GM12878 (cell line): ENCODE results near the gene PADI2. TPM values are rescaled to one million over a fixed set of nuclear protein-coding genes. Genes with fewer than 3 reads are reported as not detected.
A peak's percentile ranks its signal among the peaks of the same experiment; 100 is the strongest.

Experiments used
- CEBPB ChIP-seq, 2 experiments: fragments of 150-350 bp in 1 of 2; IDR thresholded peaks; 2 replicates each; pipeline ENCODE4 v1.6.1; 2012 to 2014; ENCODE audit warnings: low read depth in 2 of 2, low read length in 2 of 2, borderline replicate concordance in 1 of 2, inconsistent platforms in 1 of 2
- CREB1 ChIP-seq: IDR thresholded peaks from 2 replicates; pipeline ENCODE4 v1.6.1; 2012; ENCODE audit warnings: low read depth, mild to moderate bottlenecking, inconsistent platforms
- EGR1 ChIP-seq, 2 experiments: IDR thresholded peaks; 1 replicate in 1 of 2; 2 replicates in 1 of 2; pipeline ENCODE4 v1.6.1; 2011 to 2012; ENCODE audit warnings: low read depth in 2 of 2, low read length in 2 of 2, borderline replicate concordance in 1 of 2, mild to moderate bottlenecking in 1 of 2, moderate library complexity in 1 of 2
- GATAD2B ChIP-seq: fragments of 450-650 bp; conservative IDR thresholded peaks from 2 replicates; pipeline ENCODE4 v1.6.1; 2017; ENCODE audit warnings: low read depth, mild to moderate bottlenecking, moderate library complexity
- MTA2 ChIP-seq: fragments of 450-650 bp; IDR thresholded peaks from 2 replicates; pipeline ENCODE4 v1.6.1; 2016; ENCODE audit warnings: low read depth, mild to moderate bottlenecking, moderate library complexity
- SMAD1 ChIP-seq: fragments of 450-650 bp; IDR thresholded peaks from 2 replicates; pipeline ENCODE4 v1.6.1; 2018; ENCODE audit warnings: mild to moderate bottlenecking, low read depth; ENCODE audit not compliant: partially characterized antibody
- SREBF2 ChIP-seq: IDR thresholded peaks from 2 replicates; pipeline ENCODE4 v1.6.1; 2012; ENCODE audit warnings: mild to moderate bottlenecking, low read length
- TCF12 ChIP-seq: IDR thresholded peaks from 2 replicates; pipeline ENCODE4 v1.6.1; 2011; ENCODE audit warnings: low read depth, mild to moderate bottlenecking, low read length
- polyA plus RNA-seq, 11 experiments: library from polyadenylated mRNA; depleted of rRNA in 4 of 11; unstranded in 6 of 11; stranded (reverse) in 5 of 11; fragments of >200 nt; fragmentation: Nextera tagmentation in 4 of 11; fragmentation: Illumina TruSeq in 1 of 11; extraction: Ambion mirVana in 4 of 11; extraction: Trizol in 1 of 11; gene quantifications; 1 replicate in 1 of 11; 2 replicates in 10 of 11; pipeline versions ENCODE4 v1.2.1 to v1.2.3, GENCODE V29; 2011 to 2016; ENCODE audit warnings: inconsistent platforms in 2 of 11, missing spikeins in 2 of 11, low read depth in 1 of 11
- total RNA-seq, 4 experiments: library from RNA; depleted of rRNA in 3 of 4; stranded (reverse); fragments of >200 nt in 3 of 4; fragmentation: Illumina TruSeq in 1 of 4; extraction: Trizol in 1 of 4; gene quantifications; 2 replicates each; pipeline versions ENCODE4 v1.2.1 to v1.2.3, GENCODE V29; 2013 to 2021
- TF ChIP-seq, protein P1 (sequence below), 3 experiments: IDR thresholded peaks in 2 of 3; conservative IDR thresholded peaks in 1 of 3; 2 replicates each; pipeline ENCODE4 v1.5.1; 2011; ENCODE audit warnings: low read depth in 3 of 3, low read length in 3 of 3, mild to moderate bottlenecking in 3 of 3, control low read depth in 2 of 3, moderate library complexity in 2 of 3, inconsistent platforms in 1 of 3, mixed read lengths in 1 of 3; ENCODE audit not compliant: control insufficient read depth in 2 of 3, insufficient read depth in 1 of 3; ENCODE audit errors: extremely low read depth in 1 of 3
- TF ChIP-seq, protein P2 (sequence below): fragments of 450-650 bp; formaldehyde crosslinking; IDR thresholded peaks from 2 replicates; pipeline ENCODE4 v1.5.0; 2022; ENCODE audit warnings: mild to moderate bottlenecking, missing genetic modification characterization
- TF ChIP-seq, protein P3 (sequence below): fragments of 450-650 bp; formaldehyde crosslinking; IDR thresholded peaks from 2 replicates; pipeline ENCODE4 v1.4.0; 2020; ENCODE audit warnings: mild to moderate bottlenecking, moderate library complexity
- TF ChIP-seq, protein P4 (sequence below): IDR thresholded peaks from 2 replicates; pipeline ENCODE4 v1.6.1; 2012; ENCODE audit warnings: mild to moderate bottlenecking, low read depth, low read length
- TF ChIP-seq, protein P5 (sequence below): fragments of 450-650 bp; IDR thresholded peaks from 2 replicates; pipeline ENCODE4 v1.6.1; 2017; ENCODE audit warnings: borderline replicate concordance

The PADI2 gene
- total and polyA plus RNA-seq, 10 of the 15 experiments (the other 5 are each of a cell fraction or from before 2014, with no cell fraction given), result 0.05 to 3.0 (median 0.10) TPM; not detected in 1

DNA sequence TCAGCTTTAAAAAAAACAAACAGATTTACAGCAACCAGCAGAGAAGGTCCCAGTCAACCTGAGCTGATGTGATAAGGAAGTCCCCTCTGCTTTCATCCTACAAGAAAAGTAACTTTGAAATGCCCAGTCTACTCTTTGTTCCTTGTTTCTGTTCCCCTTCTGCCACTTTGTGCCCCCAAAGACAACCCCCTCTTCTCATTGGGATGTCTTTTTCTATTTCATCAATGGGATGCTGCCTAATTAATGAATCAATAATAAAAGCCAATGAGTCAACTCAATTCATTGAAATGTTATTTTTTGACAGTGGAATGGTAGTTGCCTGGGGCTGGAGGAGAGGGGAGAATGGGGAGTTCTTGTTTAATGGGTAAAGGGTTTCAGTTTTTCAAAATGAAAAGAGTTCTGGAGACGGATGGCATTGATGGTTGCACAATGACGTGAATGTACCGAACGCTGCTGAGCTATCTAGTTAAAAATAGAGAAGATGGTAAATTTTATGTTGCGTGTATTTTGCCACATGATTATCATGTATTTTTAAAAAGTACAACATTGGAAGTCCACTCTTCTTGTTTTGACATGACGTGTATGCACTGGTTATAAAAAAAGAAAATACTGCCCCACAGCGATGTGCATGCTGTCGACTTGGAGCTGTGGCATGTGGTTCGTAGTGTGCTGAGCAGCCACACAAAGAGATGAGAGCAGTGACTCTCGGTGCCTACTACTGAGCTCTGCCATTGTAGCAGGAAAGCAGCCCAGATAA, 22.4 kb upstream of the PADI2 start (continued):
- TF ChIP-seq, protein P1, sequence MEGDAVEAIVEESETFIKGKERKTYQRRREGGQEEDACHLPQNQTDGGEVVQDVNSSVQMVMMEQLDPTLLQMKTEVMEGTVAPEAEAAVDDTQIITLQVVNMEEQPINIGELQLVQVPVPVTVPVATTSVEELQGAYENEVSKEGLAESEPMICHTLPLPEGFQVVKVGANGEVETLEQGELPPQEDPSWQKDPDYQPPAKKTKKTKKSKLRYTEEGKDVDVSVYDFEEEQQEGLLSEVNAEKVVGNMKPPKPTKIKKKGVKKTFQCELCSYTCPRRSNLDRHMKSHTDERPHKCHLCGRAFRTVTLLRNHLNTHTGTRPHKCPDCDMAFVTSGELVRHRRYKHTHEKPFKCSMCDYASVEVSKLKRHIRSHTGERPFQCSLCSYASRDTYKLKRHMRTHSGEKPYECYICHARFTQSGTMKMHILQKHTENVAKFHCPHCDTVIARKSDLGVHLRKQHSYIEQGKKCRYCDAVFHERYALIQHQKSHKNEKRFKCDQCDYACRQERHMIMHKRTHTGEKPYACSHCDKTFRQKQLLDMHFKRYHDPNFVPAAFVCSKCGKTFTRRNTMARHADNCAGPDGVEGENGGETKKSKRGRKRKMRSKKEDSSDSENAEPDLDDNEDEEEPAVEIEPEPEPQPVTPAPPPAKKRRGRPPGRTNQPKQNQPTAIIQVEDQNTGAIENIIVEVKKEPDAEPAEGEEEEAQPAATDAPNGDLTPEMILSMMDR (IDR thresholded peaks at IDR 0.05 in 2 of 3, conservative IDR thresholded peaks at IDR 0.05 in 1 of 3; ENCODE audit: control insufficient read depth in 2 of 3, extremely low read depth in 1 of 3, insufficient read depth in 1 of 3, low read depth in 3 of 3, low read length in 3 of 3), result peak in 1 of 3 experiments; percentile 32; a peak in 1 of 6 replicates
- TF ChIP-seq SREBF2 (no peak), CREB1 (peak; percentile 89), CEBPB (IDR thresholded peaks at IDR 0.05; ENCODE audit: borderline replicate concordance in 1 of 2, low read depth in 2 of 2, low read length in 2 of 2) (peak in 1 of 2 experiments; percentile 73; a peak in 1 of 4 replicates), SMAD1 (no peak), GATAD2B (peak; percentile 58; the same call in 1 of the 2 replicates), EGR1 (IDR thresholded peaks at IDR 0.05; ENCODE audit: borderline replicate concordance in 1 of 2, low read depth in 2 of 2, low read length in 2 of 2) (no peak), TCF12 (no peak), MTA2 (peak; percentile 89)
- TF ChIP-seq, protein P2, sequence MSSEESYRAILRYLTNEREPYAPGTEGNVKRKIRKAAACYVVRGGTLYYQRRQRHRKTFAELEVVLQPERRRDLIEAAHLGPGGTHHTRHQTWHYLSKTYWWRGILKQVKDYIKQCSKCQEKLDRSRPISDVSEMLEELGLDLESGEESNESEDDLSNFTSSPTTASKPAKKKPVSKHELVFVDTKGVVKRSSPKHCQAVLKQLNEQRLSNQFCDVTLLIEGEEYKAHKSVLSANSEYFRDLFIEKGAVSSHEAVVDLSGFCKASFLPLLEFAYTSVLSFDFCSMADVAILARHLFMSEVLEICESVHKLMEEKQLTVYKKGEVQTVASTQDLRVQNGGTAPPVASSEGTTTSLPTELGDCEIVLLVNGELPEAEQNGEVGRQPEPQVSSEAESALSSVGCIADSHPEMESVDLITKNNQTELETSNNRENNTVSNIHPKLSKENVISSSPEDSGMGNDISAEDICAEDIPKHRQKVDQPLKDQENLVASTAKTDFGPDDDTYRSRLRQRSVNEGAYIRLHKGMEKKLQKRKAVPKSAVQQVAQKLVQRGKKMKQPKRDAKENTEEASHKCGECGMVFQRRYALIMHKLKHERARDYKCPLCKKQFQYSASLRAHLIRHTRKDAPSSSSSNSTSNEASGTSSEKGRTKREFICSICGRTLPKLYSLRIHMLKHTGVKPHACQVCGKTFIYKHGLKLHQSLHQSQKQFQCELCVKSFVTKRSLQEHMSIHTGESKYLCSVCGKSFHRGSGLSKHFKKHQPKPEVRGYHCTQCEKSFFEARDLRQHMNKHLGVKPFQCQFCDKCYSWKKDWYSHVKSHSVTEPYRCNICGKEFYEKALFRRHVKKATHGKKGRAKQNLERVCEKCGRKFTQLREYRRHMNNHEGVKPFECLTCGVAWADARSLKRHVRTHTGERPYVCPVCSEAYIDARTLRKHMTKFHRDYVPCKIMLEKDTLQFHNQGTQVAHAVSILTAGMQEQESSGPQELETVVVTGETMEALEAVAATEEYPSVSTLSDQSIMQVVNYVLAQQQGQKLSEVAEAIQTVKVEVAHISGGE, result no peak
- TF ChIP-seq, protein P3, sequence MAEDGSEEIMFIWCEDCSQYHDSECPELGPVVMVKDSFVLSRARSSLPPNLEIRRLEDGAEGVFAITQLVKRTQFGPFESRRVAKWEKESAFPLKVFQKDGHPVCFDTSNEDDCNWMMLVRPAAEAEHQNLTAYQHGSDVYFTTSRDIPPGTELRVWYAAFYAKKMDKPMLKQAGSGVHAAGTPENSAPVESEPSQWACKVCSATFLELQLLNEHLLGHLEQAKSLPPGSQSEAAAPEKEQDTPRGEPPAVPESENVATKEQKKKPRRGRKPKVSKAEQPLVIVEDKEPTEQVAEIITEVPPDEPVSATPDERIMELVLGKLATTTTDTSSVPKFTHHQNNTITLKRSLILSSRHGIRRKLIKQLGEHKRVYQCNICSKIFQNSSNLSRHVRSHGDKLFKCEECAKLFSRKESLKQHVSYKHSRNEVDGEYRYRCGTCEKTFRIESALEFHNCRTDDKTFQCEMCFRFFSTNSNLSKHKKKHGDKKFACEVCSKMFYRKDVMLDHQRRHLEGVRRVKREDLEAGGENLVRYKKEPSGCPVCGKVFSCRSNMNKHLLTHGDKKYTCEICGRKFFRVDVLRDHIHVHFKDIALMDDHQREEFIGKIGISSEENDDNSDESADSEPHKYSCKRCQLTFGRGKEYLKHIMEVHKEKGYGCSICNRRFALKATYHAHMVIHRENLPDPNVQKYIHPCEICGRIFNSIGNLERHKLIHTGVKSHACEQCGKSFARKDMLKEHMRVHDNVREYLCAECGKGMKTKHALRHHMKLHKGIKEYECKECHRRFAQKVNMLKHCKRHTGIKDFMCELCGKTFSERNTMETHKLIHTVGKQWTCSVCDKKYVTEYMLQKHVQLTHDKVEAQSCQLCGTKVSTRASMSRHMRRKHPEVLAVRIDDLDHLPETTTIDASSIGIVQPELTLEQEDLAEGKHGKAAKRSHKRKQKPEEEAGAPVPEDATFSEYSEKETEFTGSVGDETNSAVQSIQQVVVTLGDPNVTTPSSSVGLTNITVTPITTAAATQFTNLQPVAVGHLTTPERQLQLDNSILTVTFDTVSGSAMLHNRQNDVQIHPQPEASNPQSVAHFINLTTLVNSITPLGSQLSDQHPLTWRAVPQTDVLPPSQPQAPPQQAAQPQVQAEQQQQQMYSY (CRISPR knock-in tag), result no peak
- TF ChIP-seq, protein P4, sequence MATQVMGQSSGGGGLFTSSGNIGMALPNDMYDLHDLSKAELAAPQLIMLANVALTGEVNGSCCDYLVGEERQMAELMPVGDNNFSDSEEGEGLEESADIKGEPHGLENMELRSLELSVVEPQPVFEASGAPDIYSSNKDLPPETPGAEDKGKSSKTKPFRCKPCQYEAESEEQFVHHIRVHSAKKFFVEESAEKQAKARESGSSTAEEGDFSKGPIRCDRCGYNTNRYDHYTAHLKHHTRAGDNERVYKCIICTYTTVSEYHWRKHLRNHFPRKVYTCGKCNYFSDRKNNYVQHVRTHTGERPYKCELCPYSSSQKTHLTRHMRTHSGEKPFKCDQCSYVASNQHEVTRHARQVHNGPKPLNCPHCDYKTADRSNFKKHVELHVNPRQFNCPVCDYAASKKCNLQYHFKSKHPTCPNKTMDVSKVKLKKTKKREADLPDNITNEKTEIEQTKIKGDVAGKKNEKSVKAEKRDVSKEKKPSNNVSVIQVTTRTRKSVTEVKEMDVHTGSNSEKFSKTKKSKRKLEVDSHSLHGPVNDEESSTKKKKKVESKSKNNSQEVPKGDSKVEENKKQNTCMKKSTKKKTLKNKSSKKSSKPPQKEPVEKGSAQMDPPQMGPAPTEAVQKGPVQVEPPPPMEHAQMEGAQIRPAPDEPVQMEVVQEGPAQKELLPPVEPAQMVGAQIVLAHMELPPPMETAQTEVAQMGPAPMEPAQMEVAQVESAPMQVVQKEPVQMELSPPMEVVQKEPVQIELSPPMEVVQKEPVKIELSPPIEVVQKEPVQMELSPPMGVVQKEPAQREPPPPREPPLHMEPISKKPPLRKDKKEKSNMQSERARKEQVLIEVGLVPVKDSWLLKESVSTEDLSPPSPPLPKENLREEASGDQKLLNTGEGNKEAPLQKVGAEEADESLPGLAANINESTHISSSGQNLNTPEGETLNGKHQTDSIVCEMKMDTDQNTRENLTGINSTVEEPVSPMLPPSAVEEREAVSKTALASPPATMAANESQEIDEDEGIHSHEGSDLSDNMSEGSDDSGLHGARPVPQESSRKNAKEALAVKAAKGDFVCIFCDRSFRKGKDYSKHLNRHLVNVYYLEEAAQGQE, result no peak
- TF ChIP-seq, protein P5, sequence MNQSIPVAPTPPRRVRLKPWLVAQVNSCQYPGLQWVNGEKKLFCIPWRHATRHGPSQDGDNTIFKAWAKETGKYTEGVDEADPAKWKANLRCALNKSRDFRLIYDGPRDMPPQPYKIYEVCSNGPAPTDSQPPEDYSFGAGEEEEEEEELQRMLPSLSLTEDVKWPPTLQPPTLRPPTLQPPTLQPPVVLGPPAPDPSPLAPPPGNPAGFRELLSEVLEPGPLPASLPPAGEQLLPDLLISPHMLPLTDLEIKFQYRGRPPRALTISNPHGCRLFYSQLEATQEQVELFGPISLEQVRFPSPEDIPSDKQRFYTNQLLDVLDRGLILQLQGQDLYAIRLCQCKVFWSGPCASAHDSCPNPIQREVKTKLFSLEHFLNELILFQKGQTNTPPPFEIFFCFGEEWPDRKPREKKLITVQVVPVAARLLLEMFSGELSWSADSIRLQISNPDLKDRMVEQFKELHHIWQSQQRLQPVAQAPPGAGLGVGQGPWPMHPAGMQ, result no peak
